Neural cell (in vitro differentiated cells): ENCODE results near the gene BTBD17. TPM values are rescaled to one million over a fixed set of nuclear protein-coding genes. Genes with fewer than 3 reads are reported as not detected.

Experiments used
- H2AFZ ChIP-seq: fragments of 200-600, 300-800 bp; sonication (generic), shearing (Covaris generic); 2 replicates; pipeline ENCODE4 v1.6.0; 2014; ENCODE audit warnings: low read depth, mild to moderate bottlenecking, antibody characterized with exemption, low read length, moderate library complexity
- H3F3A ChIP-seq: fragments of 200-600 bp; shearing (Covaris generic); 2 replicates; pipeline ENCODE4 v1.6.1; 2016; ENCODE audit warnings: mild to moderate bottlenecking, moderate library complexity, mixed read lengths, antibody characterized with exemption, low read length; ENCODE audit not compliant: insufficient read depth, poor library complexity, severe bottlenecking
- H3K27ac ChIP-seq: fragments of 200-600, 300-800 bp; sonication (generic), shearing (Covaris generic); 2 replicates; pipeline ENCODE4 v1.5.1; 2014; ENCODE audit warnings: mild to moderate bottlenecking, low read length, moderate library complexity
- H3K27me3 ChIP-seq: fragments of 300-800, 200-600 bp; sonication (generic), shearing (Covaris generic); 2 replicates; pipeline ENCODE4 v1.6.0; 2014; ENCODE audit warnings: mild to moderate bottlenecking, low read depth, low read length, moderate library complexity; ENCODE audit not compliant: insufficient read depth
- H3K36me3 ChIP-seq: fragments of 300-800, 200-600 bp; sonication (generic), shearing (Covaris generic); 2 replicates; pipeline ENCODE4 v1.5.1; 2014; ENCODE audit warnings: mild to moderate bottlenecking, antibody characterized with exemption, low read length, moderate library complexity; ENCODE audit not compliant: insufficient read depth
- H3K4me2 ChIP-seq: fragments of 300-800, 200-600 bp; sonication (generic), shearing (Covaris generic); 2 replicates; pipeline ENCODE4 v1.6.0; 2014; ENCODE audit warnings: mild to moderate bottlenecking, low read length
- H3K4me3 ChIP-seq: fragments of 300-800, 200-600 bp; sonication (generic), shearing (Covaris generic); 2 replicates; pipeline ENCODE4 v1.5.1; 2014; ENCODE audit warnings: mild to moderate bottlenecking, low read length, moderate library complexity
- H3K79me2 ChIP-seq: fragments of 200-600 bp; shearing (Covaris generic); replicated peaks from 2 replicates; pipeline ENCODE4 v1.6.0; 2014; ENCODE audit warnings: mild to moderate bottlenecking, low read length, moderate library complexity; ENCODE audit not compliant: insufficient read depth
- H3K9ac ChIP-seq: fragments of 300-800, 200-600 bp; sonication (generic), shearing (Covaris generic); 2 replicates; pipeline ENCODE4 v1.6.1; 2016; ENCODE audit warnings: mild to moderate bottlenecking, low read length, mixed read lengths
- H3K9me2 ChIP-seq: fragments of 200-600 bp; shearing (Covaris generic); 2 replicates; pipeline ENCODE4 v1.6.1; 2016; ENCODE audit warnings: mild to moderate bottlenecking, low read length, mixed read lengths; ENCODE audit not compliant: insufficient read depth
- H3K9me3 ChIP-seq: fragments of 200-600, 300-800 bp; sonication (generic), shearing (Covaris generic); 2 replicates; pipeline ENCODE4 v1.6.1; 2016; ENCODE audit warnings: mild to moderate bottlenecking, mixed run types, low read length, moderate library complexity, mixed read lengths
- H4K20me1 ChIP-seq: fragments of 200-600 bp; shearing (Covaris generic); 2 replicates; pipeline ENCODE4 v1.6.1; 2016; ENCODE audit warnings: mild to moderate bottlenecking, mixed run types; ENCODE audit not compliant: insufficient read depth
- CTCF ChIP-seq: fragments of 450-650 bp; IDR thresholded peaks from 2 replicates; pipeline ENCODE4 v1.5.1; 2014; ENCODE audit warnings: antibody characterized with exemption, mild to moderate bottlenecking, moderate library complexity; ENCODE audit not compliant: poor library complexity, severe bottlenecking
- EP300 ChIP-seq: fragments of 450-650 bp; conservative IDR thresholded peaks from 2 replicates; pipeline ENCODE4 v1.6.1; 2014; ENCODE audit warnings: antibody characterized with exemption, mild to moderate bottlenecking, moderate library complexity; ENCODE audit not compliant: poor library complexity, severe bottlenecking
- EZH2 ChIP-seq: fragments of 200-600, 300-800 bp; shearing (Covaris generic), sonication (generic); IDR thresholded peaks from 2 replicates; pipeline ENCODE4 v1.6.1; 2014; ENCODE audit warnings: antibody characterized with exemption, low read length, borderline replicate concordance, mild to moderate bottlenecking; ENCODE audit not compliant: insufficient read depth, poor library complexity, severe bottlenecking
- MXI1 ChIP-seq: fragments of 450-650 bp; conservative IDR thresholded peaks from 2 replicates; pipeline ENCODE4 v1.6.1; 2014; ENCODE audit warnings: antibody characterized with exemption, mild to moderate bottlenecking; ENCODE audit not compliant: poor library complexity, severe bottlenecking
- POLR2AphosphoS5 ChIP-seq: IDR thresholded peaks from 2 replicates; pipeline ENCODE4 v1.6.1; 2012
- RAD21 ChIP-seq: fragments of 450-650 bp; conservative IDR thresholded peaks from 2 replicates; pipeline ENCODE4 v1.6.1; 2014; ENCODE audit warnings: antibody characterized with exemption, mild to moderate bottlenecking, moderate library complexity
- REST ChIP-seq: IDR thresholded peaks from 2 replicates; pipeline ENCODE4 v1.6.1; 2012; ENCODE audit warnings: borderline replicate concordance
- SMC3 ChIP-seq: fragments of 450-650 bp; conservative IDR thresholded peaks from 2 replicates; pipeline ENCODE4 v1.6.1; 2014; ENCODE audit warnings: antibody characterized with exemption, mild to moderate bottlenecking, moderate library complexity; ENCODE audit not compliant: poor library complexity
- TAF1 ChIP-seq: IDR thresholded peaks from 2 replicates; pipeline ENCODE4 v1.6.1; 2012; ENCODE audit warnings: low read depth
- polyA plus RNA-seq: library from polyadenylated mRNA; depleted of rRNA; stranded (reverse); fragments of >200 nt; gene quantifications from 2 replicates; pipeline ENCODE4 v1.2.3, GENCODE V29; 2014

The BTBD17 gene
- polyA plus RNA-seq, 1 donor from 2014 or later, result 5.3 TPM

DNA sequence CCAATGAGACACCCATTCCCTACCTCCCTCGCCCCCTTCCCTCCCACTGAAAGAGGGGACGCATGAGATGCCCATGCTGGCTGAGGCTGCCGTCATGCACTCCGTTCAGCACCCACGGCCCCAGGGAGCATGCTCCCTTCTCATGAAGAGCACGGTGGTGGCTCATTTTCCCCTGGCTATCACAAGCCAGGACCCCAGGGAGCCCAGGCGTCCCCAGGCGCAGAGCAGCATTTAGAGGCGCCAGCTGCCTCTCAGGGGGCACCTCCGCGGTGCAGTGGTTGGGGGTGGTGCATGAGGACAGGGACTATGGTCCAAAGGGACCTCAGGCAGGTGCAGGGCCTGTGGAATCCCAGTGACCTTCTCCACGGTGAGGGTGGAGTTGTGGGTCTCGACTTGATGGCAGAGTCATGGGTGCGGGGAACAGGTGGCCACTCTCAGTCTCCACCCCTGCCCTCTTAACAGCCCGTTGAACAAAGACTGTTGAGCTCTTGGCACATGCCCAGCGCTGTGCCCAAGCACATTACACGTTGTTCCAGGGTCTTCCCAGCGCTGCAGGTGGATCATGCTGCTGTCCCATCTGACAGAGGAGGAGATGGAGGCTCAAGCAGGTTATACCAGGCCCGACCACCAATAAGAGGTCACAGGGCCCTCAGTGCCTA lies 22.0 kb downstream of the BTBD17 start (continued):
- no peak for TF ChIP-seq MXI1
- TF ChIP-seq RAD21, result no peak

DNA sequence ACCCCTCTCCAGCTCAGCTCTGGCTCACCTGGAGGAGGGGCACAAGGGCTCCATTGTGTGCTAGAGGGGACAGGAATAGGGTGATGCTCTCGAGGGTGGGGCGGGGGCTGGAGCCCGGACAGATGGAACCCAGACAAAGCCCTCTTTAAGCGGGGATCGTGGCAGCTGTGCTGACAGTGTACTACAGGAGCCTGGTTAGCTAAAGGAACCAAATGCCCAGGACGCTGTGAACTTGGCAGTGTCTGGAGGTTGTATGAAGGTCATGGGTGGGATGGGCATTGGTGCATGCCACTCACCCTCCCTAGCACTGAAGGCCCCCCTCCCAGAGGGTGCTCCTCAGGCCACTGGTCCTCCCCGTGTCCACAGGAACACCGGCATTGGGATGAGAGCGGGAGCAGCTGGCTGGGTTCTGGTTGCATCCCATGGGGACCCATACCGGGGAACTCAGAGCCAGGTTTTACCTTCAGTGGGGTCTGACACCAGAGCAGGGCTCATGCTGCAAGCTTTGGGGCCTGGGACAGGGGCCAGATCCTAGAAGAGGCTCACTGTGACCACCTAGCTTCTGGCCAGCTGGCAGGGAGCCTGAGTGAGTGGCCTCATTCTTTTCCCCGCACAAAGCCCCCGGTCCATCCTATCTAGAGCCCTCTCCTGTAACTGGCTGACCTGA lies 23.7 kb downstream of the BTBD17 start:
- no peak overlapping the region for H3K4me3 ChIP-seq
- no peak overlapping the region for H2AFZ ChIP-seq
- H3K9ac ChIP-seq, result no peak overlapping the region
- no peaks in the 10 kb centered on the region for H3K27me3 ChIP-seq
- TF ChIP-seq REST (no peak), CTCF (no peak), RAD21 (no peak), EZH2 (no peak), TAF1 (no peak), POLR2AphosphoS5 (no peak), EP300 (no peak), SMC3 (no peak), MXI1 (no peak)
- no peaks in the 10 kb centered on the region for H3F3A ChIP-seq
- no peaks in the 10 kb centered on the region for H3K79me2 ChIP-seq
- no peaks in the 10 kb centered on the region for H3K36me3 ChIP-seq
- no peaks in the 10 kb centered on the region for H4K20me1 ChIP-seq
- no peaks in the 10 kb centered on the region for H3K9me2 ChIP-seq
- H3K4me2 ChIP-seq, result no peak overlapping the region
- H3K27ac ChIP-seq, result no peak overlapping the region
- H3K9me3 ChIP-seq, result no peaks in the 10 kb centered on the region

DNA sequence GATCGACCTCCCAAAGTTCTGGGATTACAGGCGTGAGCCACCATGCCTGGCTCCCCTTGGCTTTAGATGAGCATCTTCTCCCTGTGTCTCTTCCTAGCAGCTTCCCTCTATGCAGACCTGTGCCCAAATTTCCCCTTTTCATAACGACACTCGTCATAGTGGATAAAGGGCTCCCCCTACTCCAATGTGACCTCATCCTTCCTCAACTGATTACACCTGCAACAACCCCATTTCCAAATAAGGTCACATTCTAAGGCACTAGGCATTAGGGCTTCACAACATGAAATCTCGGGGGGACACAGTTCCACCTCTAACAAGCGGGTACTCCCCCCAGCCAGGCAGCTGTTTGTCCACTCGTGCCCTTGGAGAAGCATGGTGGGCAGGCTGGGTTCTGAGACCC lies 25.4 kb downstream of the BTBD17 start:
- H3K9me2 ChIP-seq, result no peaks in the 10 kb centered on the region
- H3K27ac ChIP-seq, result no peak overlapping the region
- H4K20me1 ChIP-seq, result no peaks in the 10 kb centered on the region
- H3K79me2 ChIP-seq, result no peaks in the 10 kb centered on the region
- TF ChIP-seq POLR2AphosphoS5, result no peak
- TF ChIP-seq RAD21, result no peak
- H3F3A ChIP-seq, result no peaks in the 10 kb centered on the region
- no peak overlapping the region for H3K4me3 ChIP-seq
- H3K9ac ChIP-seq, result no peak overlapping the region
- no peaks in the 10 kb centered on the region for H3K27me3 ChIP-seq
- H3K9me3 ChIP-seq, result no peaks in the 10 kb centered on the region
- no peak overlapping the region for H2AFZ ChIP-seq
- H3K4me2 ChIP-seq, result no peak overlapping the region
- no peaks in the 10 kb centered on the region for H3K36me3 ChIP-seq
